ENCODE measurements around the gene CHST8.
A peak's percentile ranks its signal among the peaks of the same experiment; 100 is the strongest.

CHST8 gene

GRCh38 chr19:33769208-33769607, 147.5 kb downstream of the CHST8 start:
- H3K4me3 ChIP-seq (replicated peaks; ENCODE audit: low read depth, low read length), result no peak overlapping the region
- no peak for DNase-seq (ENCODE audit: extremely low read depth, low read depth)
- TF ChIP-seq CTCF (IDR thresholded peaks at IDR 0.05; ENCODE audit: low read depth, low read length, missing control alignments), result no peak

GRCh38 chr19:33770107-33770506, 148.4 kb downstream of the CHST8 start:
- TF ChIP-seq CTCF (IDR thresholded peaks at IDR 0.05; ENCODE audit: low read depth, low read length, missing control alignments), result no peak
- no peak for DNase-seq (ENCODE audit: extremely low read depth, low read depth)
- no peak overlapping the region for H3K4me3 ChIP-seq (replicated peaks; ENCODE audit: low read depth, low read length)

GRCh38 chr19:33771384-33772101, 149.8 kb downstream of the CHST8 start:
- peak; percentile 82 for TF ChIP-seq CTCF (IDR thresholded peaks at IDR 0.05; ENCODE audit: low read depth, low read length, missing control alignments)
- DNase-seq (ENCODE audit: extremely low read depth, low read depth), result no peak
- no peak overlapping the region for H3K4me3 ChIP-seq (replicated peaks; ENCODE audit: low read depth, low read length)

- no peak for TF ChIP-seq CTCF (IDR thresholded peaks at IDR 0.05; ENCODE audit: low read depth, low read length, missing control alignments)
- no peak overlapping the region for H3K4me3 ChIP-seq (replicated peaks; ENCODE audit: low read depth, low read length)
- no peak for DNase-seq (ENCODE audit: extremely low read depth, low read depth)
Measured at GRCh38 chr19:33772102-33772857, 150.5 kb downstream of the CHST8 start.

- H3K4me3 ChIP-seq (replicated peaks; ENCODE audit: low read depth, low read length), result no peak overlapping the region
- no peak for DNase-seq (ENCODE audit: extremely low read depth, low read depth)
- no peak for TF ChIP-seq CTCF (IDR thresholded peaks at IDR 0.05; ENCODE audit: low read depth, low read length, missing control alignments)
Measured at GRCh38 chr19:33772858-33773180, 151.1 kb downstream of the CHST8 start.

- H3K4me3 ChIP-seq (replicated peaks; ENCODE audit: low read depth, low read length), result no peak overlapping the region
- no peak for TF ChIP-seq CTCF (IDR thresholded peaks at IDR 0.05; ENCODE audit: low read depth, low read length, missing control alignments)
- no peak for DNase-seq (ENCODE audit: extremely low read depth, low read depth)
Measured at GRCh38 chr19:33773704-33774624, 152.2 kb downstream of the CHST8 start.

Data from HFF-Myc (cell line).